Mucosa of stomach (tissue), 1 donor: ENCODE data around the gene HESX1.

Source experiments
- H3K27me3 ChIP-seq: one replicate; pipeline ENCODE4 v1.7.0; 2013; ENCODE audit warnings: mild to moderate bottlenecking, low read length; ENCODE audit not compliant: control insufficient read depth, insufficient read depth
- H3K36me3 ChIP-seq: one replicate; pipeline ENCODE4 v1.7.0; 2013; ENCODE audit warnings: low read length; ENCODE audit not compliant: control insufficient read depth, insufficient read depth
- H3K4me1 ChIP-seq: one replicate; pipeline ENCODE4 v1.7.0; 2013; ENCODE audit warnings: mild to moderate bottlenecking, low read length; ENCODE audit not compliant: control insufficient read depth, insufficient read depth
- H3K4me3 ChIP-seq: one replicate; pipeline ENCODE4 v1.7.0; 2013; ENCODE audit warnings: low read length
- H3K9ac ChIP-seq: one replicate; pipeline ENCODE4 v1.7.0; 2013; ENCODE audit warnings: mild to moderate bottlenecking, low read length, moderate library complexity
- H3K9me3 ChIP-seq: one replicate; pipeline ENCODE4 v1.7.0; 2013; ENCODE audit warnings: mild to moderate bottlenecking, low read length, moderate library complexity; ENCODE audit not compliant: control insufficient read depth
- donor health status: Pancreatic carcinoma.

HESX1 gene

GRCh38 chr3:57154470-57155309 is 45.1 kb downstream of the HESX1 start:
- peaks cover 6% of the 10 kb centered on the region for H3K4me1 ChIP-seq
- no peak overlapping the region for H3K9ac ChIP-seq
- H3K36me3 ChIP-seq: no peaks in the 10 kb centered on the region
- no peak overlapping the region for H3K4me3 ChIP-seq
- H3K27me3 ChIP-seq: no peaks in the 10 kb centered on the region
- H3K9me3 ChIP-seq: no peaks in the 10 kb centered on the region

GRCh38 chr3:57152151-57153143 is 47.3 kb downstream of the HESX1 start:
- no peaks in the 10 kb centered on the region for H3K9me3 ChIP-seq
- no peak overlapping the region for H3K9ac ChIP-seq
- H3K27me3 ChIP-seq: no peaks in the 10 kb centered on the region
- no peaks in the 10 kb centered on the region for H3K4me1 ChIP-seq
- no peak overlapping the region for H3K4me3 ChIP-seq
- no peaks in the 10 kb centered on the region for H3K36me3 ChIP-seq

- Histone ChIP-seq H3K4me1 (no peaks in the 10 kb centered on the region), H3K36me3 (no peaks in the 10 kb centered on the region), H3K4me3 (no peak overlapping the region), H3K9ac (no peak overlapping the region), H3K9me3 (no peaks in the 10 kb centered on the region), H3K27me3 (no peaks in the 10 kb centered on the region)
Observed at GRCh38 chr3:57151749-57152148, 48.0 kb downstream of the HESX1 start.

GRCh38 chr3:57151021-57151449 is 48.7 kb downstream of the HESX1 start:
- H3K9me3 ChIP-seq: no peaks in the 10 kb centered on the region
- no peaks in the 10 kb centered on the region for H3K27me3 ChIP-seq
- H3K9ac ChIP-seq: no peak overlapping the region
- no peaks in the 10 kb centered on the region for H3K36me3 ChIP-seq
- no peaks in the 10 kb centered on the region for H3K4me1 ChIP-seq
- H3K4me3 ChIP-seq: no peak overlapping the region

- no peaks in the 10 kb centered on the region for H3K36me3 ChIP-seq
- H3K4me3 ChIP-seq: no peak overlapping the region
- H3K27me3 ChIP-seq: no peaks in the 10 kb centered on the region
- H3K9me3 ChIP-seq: no peaks in the 10 kb centered on the region
- H3K9ac ChIP-seq: no peak overlapping the region
- no peaks in the 10 kb centered on the region for H3K4me1 ChIP-seq
Observed at GRCh38 chr3:57150113-57150581, 49.6 kb downstream of the HESX1 start.
